ENCODE data around the gene ZNF492. TPM values are rescaled to one million over a fixed set of nuclear protein-coding genes. Genes with fewer than 3 reads are reported as not detected.
"Not testable (repeated sequence)": the region's sequence is repeated elsewhere in the genome, so short reads cannot be mapped to it uniquely, and the experiment has no call there.

Gene ZNF492
- total RNA-seq = 0.24 TPM
- long read RNA-seq = 0 reads

DNA sequence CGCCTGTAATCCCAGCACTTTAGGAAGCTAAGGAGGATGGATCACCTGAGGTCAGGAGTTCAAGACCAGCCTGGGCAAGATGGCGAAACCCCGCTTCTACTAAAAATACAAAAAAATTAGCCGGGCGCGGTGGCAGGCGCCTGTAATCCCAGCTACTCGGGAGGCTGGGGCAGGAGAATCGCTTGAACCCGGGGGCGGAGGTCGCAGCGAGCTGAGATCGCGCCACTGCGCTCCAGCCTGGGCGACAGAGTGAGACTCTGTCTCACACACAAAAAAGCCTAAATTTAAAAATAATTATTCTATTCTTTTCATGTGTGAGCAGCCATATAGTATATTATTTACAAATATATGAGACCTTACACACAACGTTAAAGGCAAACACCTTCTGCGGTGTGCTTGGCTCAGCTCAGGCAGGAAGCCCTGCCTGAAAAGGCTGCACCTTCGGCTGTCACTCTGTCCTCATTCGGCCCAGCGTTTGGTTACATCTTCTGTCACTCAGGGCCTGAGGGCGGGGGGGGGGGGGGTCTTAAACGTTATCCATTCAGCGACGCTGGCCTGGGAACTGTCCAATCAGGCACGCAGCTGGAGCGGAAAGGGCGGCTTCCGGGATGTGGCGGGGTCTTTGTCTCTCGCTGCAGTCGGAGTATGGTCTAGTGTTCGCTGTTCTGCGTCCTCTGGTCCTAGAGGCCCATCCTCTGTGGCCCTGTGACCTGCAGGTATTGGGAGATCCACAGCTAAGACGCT, at the start of gene ZNF492:
TSS of gene ZNF492 (plus strand) at position 619 of the 744 bp plus-strand sequence. CDS start 19,076 bp downstream, outside the sequence.
- intact Hi-C loops (cut with DNase I) = not testable (repeated sequence)

DNA sequence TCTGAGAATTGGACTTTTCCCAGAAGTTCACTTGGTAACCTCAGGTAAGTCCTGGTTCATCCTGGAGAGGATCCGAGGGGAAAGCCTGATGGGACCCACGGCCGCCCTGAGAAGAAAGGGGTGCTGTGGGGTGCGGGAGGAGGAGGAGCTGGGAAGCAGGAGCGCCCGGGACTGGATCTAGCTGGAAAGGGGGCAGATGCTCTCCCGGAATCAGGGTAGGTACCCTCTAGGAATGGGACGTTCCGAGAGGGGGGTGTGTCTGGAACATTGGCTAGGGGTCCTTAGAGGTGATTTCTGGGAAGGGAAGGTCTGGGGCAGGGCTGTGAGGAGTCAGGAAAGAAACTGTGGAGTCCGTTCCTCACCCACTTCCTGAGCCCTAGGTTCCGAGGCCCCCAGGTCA, 38.7 kb upstream of the ZNF492 start:
- H3K4me3 ChIP-seq = no peak overlapping the region
- H3K4me1 ChIP-seq = no peaks in the 10 kb centered on the region
- TF ChIP-seq, protein P1, sequence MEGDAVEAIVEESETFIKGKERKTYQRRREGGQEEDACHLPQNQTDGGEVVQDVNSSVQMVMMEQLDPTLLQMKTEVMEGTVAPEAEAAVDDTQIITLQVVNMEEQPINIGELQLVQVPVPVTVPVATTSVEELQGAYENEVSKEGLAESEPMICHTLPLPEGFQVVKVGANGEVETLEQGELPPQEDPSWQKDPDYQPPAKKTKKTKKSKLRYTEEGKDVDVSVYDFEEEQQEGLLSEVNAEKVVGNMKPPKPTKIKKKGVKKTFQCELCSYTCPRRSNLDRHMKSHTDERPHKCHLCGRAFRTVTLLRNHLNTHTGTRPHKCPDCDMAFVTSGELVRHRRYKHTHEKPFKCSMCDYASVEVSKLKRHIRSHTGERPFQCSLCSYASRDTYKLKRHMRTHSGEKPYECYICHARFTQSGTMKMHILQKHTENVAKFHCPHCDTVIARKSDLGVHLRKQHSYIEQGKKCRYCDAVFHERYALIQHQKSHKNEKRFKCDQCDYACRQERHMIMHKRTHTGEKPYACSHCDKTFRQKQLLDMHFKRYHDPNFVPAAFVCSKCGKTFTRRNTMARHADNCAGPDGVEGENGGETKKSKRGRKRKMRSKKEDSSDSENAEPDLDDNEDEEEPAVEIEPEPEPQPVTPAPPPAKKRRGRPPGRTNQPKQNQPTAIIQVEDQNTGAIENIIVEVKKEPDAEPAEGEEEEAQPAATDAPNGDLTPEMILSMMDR (IDR thresholded peaks at IDR 0.05) = no peak
- no peaks in the 10 kb centered on the region for H3K36me3 ChIP-seq
- no peak for DNase-seq
- no peak overlapping the region for H3K27ac ChIP-seq
- H3K27me3 ChIP-seq (ENCODE audit: low read depth) = peaks cover 4% of the 10 kb centered on the region
- intact Hi-C loops (cut with DNase I) = no loop called here
- ATAC-seq = no peak
- H3K9me3 ChIP-seq = no peaks in the 10 kb centered on the region

More for the DNA sequence above, at the start of gene ZNF492:
- H3K9me3 ChIP-seq; H3K4me1 ChIP-seq; H3K36me3 ChIP-seq; H3K27me3 ChIP-seq (ENCODE audit: low read depth): not testable (repeated sequence)
- Histone ChIP-seq H3K27ac (peak within 1 kb of the TSS; percentile 36), H3K4me3 (peak within 1 kb of the TSS; percentile 77)
- ATAC-seq (peak; percentile 91 to 99), DNase-seq (peak; percentile 86)

DNA sequence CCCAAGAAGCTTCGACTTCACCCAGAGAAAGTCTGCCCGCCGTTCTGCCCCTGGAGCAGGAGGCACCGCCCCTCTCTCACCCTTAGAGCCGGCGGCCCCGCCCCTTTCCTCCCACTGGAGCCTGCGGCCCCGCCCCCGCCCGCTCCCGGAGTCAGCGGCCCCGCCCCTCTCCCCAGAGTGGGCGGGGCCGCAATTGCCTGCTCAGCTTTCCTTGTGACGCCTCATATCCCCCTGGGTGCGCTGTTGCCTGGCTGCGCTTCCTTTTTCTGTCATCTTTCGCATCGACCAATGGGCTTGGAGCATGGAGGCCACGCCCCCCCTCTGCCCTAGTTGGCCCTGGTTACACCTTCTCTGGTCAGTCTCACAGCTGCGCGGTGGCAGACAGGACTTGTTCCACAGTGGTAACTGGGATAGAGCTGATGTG, 38.2 kb upstream of the ZNF492 start:
- no peak overlapping the region for H3K27ac ChIP-seq
- no peak overlapping the region for H3K4me3 ChIP-seq
- TF ChIP-seq, protein P1 (IDR thresholded peaks at IDR 0.05) = no peak
- no peaks in the 10 kb centered on the region for H3K4me1 ChIP-seq
- DNase-seq (no peak), ATAC-seq (no peak)
- peaks cover 4% of the 10 kb centered on the region for H3K27me3 ChIP-seq (ENCODE audit: low read depth)
- H3K9me3 ChIP-seq = peaks cover 4% of the 10 kb centered on the region
- H3K36me3 ChIP-seq = no peaks in the 10 kb centered on the region
- intact Hi-C loops (cut with DNase I) = no loop called here

DNA sequence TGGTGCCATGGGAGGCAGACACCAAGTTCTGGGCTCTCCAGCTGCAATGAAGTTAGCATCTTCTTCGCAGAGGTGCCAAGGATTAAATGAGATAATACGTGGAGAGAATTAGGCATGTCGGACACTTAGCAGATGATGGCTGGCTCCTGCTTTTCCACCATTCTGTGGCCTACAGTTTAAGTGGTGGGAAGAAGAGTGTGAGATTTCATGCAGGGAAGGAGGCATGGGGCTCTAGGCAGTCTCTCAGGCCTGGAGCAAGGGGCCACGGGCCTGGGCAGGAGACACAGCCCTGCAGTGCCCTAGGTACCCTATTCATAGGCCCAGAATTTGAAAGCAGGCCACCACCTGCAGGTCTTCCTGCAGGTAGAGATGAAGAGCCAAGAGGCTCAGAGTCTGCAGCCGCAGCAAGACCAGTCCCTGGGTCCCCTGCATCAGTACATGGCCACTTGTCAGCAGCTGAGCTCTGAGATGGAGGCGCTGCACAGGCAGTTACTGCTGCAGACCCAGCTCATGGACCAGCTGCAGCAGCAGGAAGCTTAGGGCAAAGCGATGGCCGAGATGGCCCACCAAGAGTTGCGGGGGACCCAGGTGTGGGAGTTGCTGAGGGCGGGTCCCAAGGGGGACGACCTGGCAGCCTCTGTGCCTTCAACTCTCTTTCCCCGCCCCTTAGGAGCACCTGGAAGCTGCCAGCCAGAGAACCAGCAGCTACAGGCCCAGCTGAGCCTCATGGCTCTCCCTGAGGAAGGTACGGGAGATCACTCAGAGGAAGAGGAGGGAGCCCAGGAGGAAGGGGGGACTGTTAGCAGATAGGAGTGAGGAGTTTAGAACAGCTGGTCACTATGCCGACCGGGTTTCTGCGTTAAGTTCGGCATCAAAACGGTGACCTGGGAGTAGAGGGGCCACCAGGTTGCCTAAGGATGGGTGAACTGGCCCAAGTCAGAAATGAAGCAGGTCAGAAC, 33.2 kb upstream of the ZNF492 start:
- H3K4me1 ChIP-seq = no peaks in the 10 kb centered on the region
- H3K4me3 ChIP-seq = no peak overlapping the region
- DNase-seq (no peak), ATAC-seq (no peak)
- H3K27me3 ChIP-seq (ENCODE audit: low read depth) = no peaks in the 10 kb centered on the region
- H3K36me3 ChIP-seq = no peaks in the 10 kb centered on the region
- TF ChIP-seq, protein P1 (IDR thresholded peaks at IDR 0.05) = no peak
- H3K27ac ChIP-seq = no peak overlapping the region
- peaks cover 5% of the 10 kb centered on the region for H3K9me3 ChIP-seq
- intact Hi-C loops (cut with DNase I) = no loop called here

DNA sequence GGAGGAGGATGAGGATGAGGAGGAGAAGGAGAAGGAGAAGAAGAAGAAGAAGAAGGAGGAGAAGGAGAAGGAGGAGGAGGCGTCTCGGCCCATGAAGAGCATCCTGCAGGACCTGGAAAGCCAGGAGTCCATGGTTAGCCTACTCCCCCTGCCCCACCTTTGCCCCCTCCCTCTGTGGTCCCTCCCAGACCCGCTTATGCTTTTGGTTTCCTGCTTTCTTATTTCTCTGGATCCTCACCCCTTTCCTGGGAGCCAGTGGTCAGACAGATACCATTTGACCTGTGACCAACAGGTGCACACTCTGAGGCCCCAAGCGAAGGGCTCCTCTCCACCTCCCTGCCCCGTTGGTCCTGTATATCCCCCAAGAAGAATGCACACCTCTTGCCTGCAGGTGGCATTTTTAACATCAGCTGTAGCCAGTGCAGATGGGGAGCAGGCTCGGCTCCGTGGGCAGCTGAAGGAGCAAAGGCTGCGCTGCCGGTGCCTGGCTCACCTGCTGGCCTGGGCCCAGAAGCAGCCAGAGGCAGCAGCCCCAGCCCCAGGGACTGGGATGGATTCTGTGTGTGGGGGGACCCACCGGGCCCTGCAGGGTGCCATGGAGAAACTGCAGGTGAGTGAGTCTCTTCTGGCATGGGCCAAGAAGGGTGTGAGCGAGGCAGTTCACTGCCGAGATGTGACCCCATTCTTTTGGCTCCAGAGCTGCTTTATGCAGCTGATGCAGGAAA, 32.1 kb upstream of the ZNF492 start:
- no peak for ATAC-seq
- Histone ChIP-seq H3K27me3 (ENCODE audit: low read depth) (no peaks in the 10 kb centered on the region), H3K9me3 (peaks cover 5% of the 10 kb centered on the region), H3K4me1 (no peaks in the 10 kb centered on the region), H3K36me3 (no peaks in the 10 kb centered on the region), H3K27ac (no peak overlapping the region), H3K4me3 (no peak overlapping the region)
- TF ChIP-seq, protein P1 (IDR thresholded peaks at IDR 0.05) = no peak
- intact Hi-C loops (cut with DNase I) = no loop called here
- no peak for DNase-seq
